Thyroid gland (tissue), 4 donors: Measurements from ENCODE around the gene ANKRD22.

Experiments used
- CTCF ChIP-seq, 6 experiments: fragments of 200-600 bp in 3 of 6; fragments of 450-650 bp in 3 of 6; sonication (generic) in 3 of 6; IDR thresholded peaks; one replicate each; pipeline ENCODE4 v1.5.1; 2016 to 2019; ENCODE audit warnings: antibody characterized with exemption in 6 of 6, mild to moderate bottlenecking in 2 of 6, inconsistent platforms in 1 of 6, moderate library complexity in 1 of 6
- POLR2A ChIP-seq, 2 donors: fragments of 450-650 bp; IDR thresholded peaks; one replicate each; pipeline ENCODE4 v1.6.1; 2017; ENCODE audit warnings: antibody characterized with exemption in 2 of 2, mild to moderate bottlenecking in 2 of 2, moderate library complexity in 1 of 2

GRCh38 chr10:88886557-88886956, 34.9 kb upstream of the ANKRD22 start:
- TF ChIP-seq CTCF (IDR thresholded peaks at IDR 0.05) (no peak), POLR2A (IDR thresholded peaks at IDR 0.05) (no peak)
